ENCODE data around the gene RNASE11. TPM values are rescaled to one million over a fixed set of nuclear protein-coding genes. Genes with fewer than 3 reads are reported as not detected.

The RNASE11 gene
- polyA plus RNA-seq, 3 donors: not detected

DNA sequence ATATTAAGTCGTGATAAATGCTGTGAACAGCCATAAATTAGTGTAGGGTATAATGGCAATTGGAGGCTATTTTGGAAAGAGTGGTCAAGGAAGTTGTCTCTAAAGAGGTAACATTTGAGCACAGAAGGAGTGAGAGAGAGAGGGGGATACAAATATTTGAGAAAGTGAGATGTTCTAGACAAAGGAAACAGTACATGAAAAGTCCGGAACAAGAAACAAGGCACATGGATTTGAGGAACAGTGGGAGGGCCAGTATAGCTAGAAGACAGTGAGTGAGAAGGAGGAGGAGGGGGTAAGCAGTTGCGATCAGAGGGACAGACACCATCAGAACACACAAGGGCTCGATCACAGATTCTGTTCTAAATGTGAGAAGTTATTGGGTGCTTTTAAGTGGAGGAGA lies 23.5 kb upstream of the RNASE11 start:
- 76% methylated on average over 4 of the region's 4 CpGs for WGBS (ENCODE audit: insufficient coverage)
- Histone ChIP-seq H4K20me1 (ENCODE audit: insufficient read depth, low read length) (no peaks in the 10 kb centered on the region), H3K79me2 (ENCODE audit: insufficient read depth, low read length) (no peaks in the 10 kb centered on the region), H3K9ac (ENCODE audit: insufficient read depth, low read length, poor library complexity, severe bottlenecking) (no peak overlapping the region), H3K4me3 (replicated peaks in 1 of 3; ENCODE audit: low read depth in 2 of 3, low read length in 3 of 3) (no peak overlapping the region), H3K4me2 (replicated peaks; ENCODE audit: extremely low read depth, low read length, poor library complexity, severe bottlenecking) (no peak overlapping the region), H3K9me3 (replicated peaks in 1 of 2; ENCODE audit: control insufficient read depth in 1 of 2, insufficient read depth in 1 of 2, low read length in 2 of 2) (no peaks in the 10 kb centered on the region), H3K4me1 (ENCODE audit: control insufficient read depth in 1 of 2, insufficient read depth in 2 of 2, low read length in 2 of 2) (peaks cover 42% of the 10 kb centered on the region in 2 donors), H2AFZ (ENCODE audit: insufficient read depth, low read depth, low read length, poor library complexity, severe bottlenecking) (no peak overlapping the region), H3K36me3 (replicated peaks in 1 of 2; ENCODE audit: control insufficient read depth in 1 of 2, insufficient read depth in 2 of 2, low read length in 2 of 2) (no peaks in the 10 kb centered on the region), H3K27me3 (ENCODE audit: control insufficient read depth in 2 of 2, insufficient read depth in 2 of 2, low read length in 2 of 2) (no peaks in the 10 kb centered on the region), H3K27ac (ENCODE audit: low read depth in 1 of 2, low read length in 2 of 2) (no peak overlapping the region)
- H3K9me3 Mint-ChIP-seq: no peaks in the 10 kb centered on the region
- DNase-seq: no peak
- TF ChIP-seq, protein P1, sequence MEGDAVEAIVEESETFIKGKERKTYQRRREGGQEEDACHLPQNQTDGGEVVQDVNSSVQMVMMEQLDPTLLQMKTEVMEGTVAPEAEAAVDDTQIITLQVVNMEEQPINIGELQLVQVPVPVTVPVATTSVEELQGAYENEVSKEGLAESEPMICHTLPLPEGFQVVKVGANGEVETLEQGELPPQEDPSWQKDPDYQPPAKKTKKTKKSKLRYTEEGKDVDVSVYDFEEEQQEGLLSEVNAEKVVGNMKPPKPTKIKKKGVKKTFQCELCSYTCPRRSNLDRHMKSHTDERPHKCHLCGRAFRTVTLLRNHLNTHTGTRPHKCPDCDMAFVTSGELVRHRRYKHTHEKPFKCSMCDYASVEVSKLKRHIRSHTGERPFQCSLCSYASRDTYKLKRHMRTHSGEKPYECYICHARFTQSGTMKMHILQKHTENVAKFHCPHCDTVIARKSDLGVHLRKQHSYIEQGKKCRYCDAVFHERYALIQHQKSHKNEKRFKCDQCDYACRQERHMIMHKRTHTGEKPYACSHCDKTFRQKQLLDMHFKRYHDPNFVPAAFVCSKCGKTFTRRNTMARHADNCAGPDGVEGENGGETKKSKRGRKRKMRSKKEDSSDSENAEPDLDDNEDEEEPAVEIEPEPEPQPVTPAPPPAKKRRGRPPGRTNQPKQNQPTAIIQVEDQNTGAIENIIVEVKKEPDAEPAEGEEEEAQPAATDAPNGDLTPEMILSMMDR (IDR thresholded peaks at IDR 0.05): no peak
- no peak overlapping the region for H3K27ac Mint-ChIP-seq
- no peak overlapping the region for H3K4me3 Mint-ChIP-seq
- intact Hi-C loops (cut with micrococcal nuclease): loop anchor here in 1 of 2 donors (5.0 to 10.0 kb wide), 3 partner anchors 174 to 269 kb away; partner anchors contain the start of genes PARP2 and RNASE6
- H3K4me1 Mint-ChIP-seq: no peaks in the 10 kb centered on the region
- no peaks in the 10 kb centered on the region for H3K36me3 Mint-ChIP-seq
- no peaks in the 10 kb centered on the region for H3K27me3 Mint-ChIP-seq (ENCODE audit: low read depth in 3 of 3)

DNA sequence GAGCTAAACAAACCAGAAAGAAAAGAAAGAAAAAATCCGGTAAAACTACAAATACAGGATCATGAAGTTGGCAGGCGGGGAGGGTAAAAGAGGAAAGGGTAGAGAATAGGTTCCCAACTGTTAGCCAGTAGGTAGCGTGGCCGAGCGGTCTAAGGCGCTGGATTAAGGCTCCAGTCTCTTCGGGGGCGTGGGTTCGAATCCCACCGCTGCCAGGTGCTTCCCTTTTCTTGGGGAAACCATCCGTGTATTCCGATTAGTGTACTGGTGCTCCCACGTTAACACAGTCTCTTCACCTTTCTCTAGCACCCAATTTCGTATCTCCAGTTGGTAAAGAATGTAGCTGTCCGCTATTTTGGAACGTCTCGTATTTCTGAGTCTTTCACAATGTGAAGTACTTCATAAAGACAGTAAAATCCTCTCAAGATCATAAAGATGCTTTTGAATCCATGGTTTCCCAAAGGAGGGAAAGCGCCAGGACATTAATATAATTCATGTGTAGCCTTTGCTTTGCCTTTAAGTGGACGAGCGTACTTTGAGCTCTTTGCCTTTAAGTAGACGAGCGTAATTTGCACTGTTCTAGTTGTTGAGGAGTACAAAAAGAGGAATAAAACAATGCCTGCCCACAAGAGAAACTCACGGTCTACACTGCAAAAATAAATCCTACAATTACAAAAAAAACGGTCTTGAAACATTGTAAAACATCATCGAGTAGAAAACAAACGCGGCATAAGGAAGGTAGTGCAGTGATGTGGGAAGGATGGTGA lies 22.4 kb upstream of the RNASE11 start:
- H3K79me2 ChIP-seq (ENCODE audit: insufficient read depth, low read length): no peaks in the 10 kb centered on the region
- H3K4me3 Mint-ChIP-seq: no peak overlapping the region
- peak overlapping the region; percentile 98 for H3K4me2 ChIP-seq (replicated peaks; ENCODE audit: extremely low read depth, low read length, poor library complexity, severe bottlenecking)
- H3K27ac Mint-ChIP-seq: no peak overlapping the region
- H2AFZ ChIP-seq (ENCODE audit: insufficient read depth, low read depth, low read length, poor library complexity, severe bottlenecking): peak overlapping the region; percentile 84
- peak overlapping the region; percentile 39 for H3K9ac ChIP-seq (ENCODE audit: insufficient read depth, low read length, poor library complexity, severe bottlenecking)
- H3K4me1 ChIP-seq (ENCODE audit: control insufficient read depth in 1 of 2, insufficient read depth in 2 of 2, low read length in 2 of 2): peaks cover 42% of the 10 kb centered on the region in 2 donors
- no peaks in the 10 kb centered on the region for H3K27me3 ChIP-seq (ENCODE audit: control insufficient read depth in 2 of 2, insufficient read depth in 2 of 2, low read length in 2 of 2)
- H3K27ac ChIP-seq (ENCODE audit: low read depth in 1 of 2, low read length in 2 of 2): no peak overlapping the region
- H4K20me1 ChIP-seq (ENCODE audit: insufficient read depth, low read length): no peaks in the 10 kb centered on the region
- H3K27me3 Mint-ChIP-seq (ENCODE audit: low read depth in 3 of 3): no peaks in the 10 kb centered on the region
- intact Hi-C loops (cut with micrococcal nuclease): loop anchor here in 1 of 2 donors (5.0 to 10.0 kb wide), 3 partner anchors 175 to 268 kb away; partner anchors contain the start of genes PARP2 and RNASE6
- peak; percentile 54 to 71 (median 66) for DNase-seq
- H3K36me3 Mint-ChIP-seq: no peaks in the 10 kb centered on the region
- H3K4me3 ChIP-seq (replicated peaks in 1 of 3; ENCODE audit: low read depth in 2 of 3, low read length in 3 of 3): peak overlapping the region; percentile 61 to 91 (median 65)
- TF ChIP-seq, protein P1 (IDR thresholded peaks at IDR 0.05): no peak
- no peaks in the 10 kb centered on the region for H3K4me1 Mint-ChIP-seq
- WGBS (ENCODE audit: insufficient coverage): 2% methylated on average over 14 of the region's 27 CpGs
- H3K9me3 Mint-ChIP-seq: no peaks in the 10 kb centered on the region
- H3K9me3 ChIP-seq (replicated peaks in 1 of 2; ENCODE audit: control insufficient read depth in 1 of 2, insufficient read depth in 1 of 2, low read length in 2 of 2): no peaks in the 10 kb centered on the region
- H3K36me3 ChIP-seq (replicated peaks in 1 of 2; ENCODE audit: control insufficient read depth in 1 of 2, insufficient read depth in 2 of 2, low read length in 2 of 2): no peaks in the 10 kb centered on the region

All from CD14-positive monocyte (primary cell).